ENCODE data around the gene TUFM.
"Not testable (repeated sequence)": the region's sequence is repeated elsewhere in the genome, so short reads cannot be mapped to it uniquely, and the experiment has no call there.

The TUFM gene

GRCh38 chr16:28874406-28874805 lies 28.3 kb upstream of the TUFM start:
- no peak overlapping the region for H3K4me3 ChIP-seq (ENCODE audit: low read depth, low read length)
- DNase-seq (ENCODE audit: low read depth): no peak
- TF ChIP-seq CTCF (IDR thresholded peaks at IDR 0.05; ENCODE audit: control insufficient read depth, extremely low read depth, insufficient read depth): no peak

GRCh38 chr16:28873543-28874201 lies 27.5 kb upstream of the TUFM start:
- no peak overlapping the region for H3K4me3 ChIP-seq (ENCODE audit: low read depth, low read length)
- peak; percentile 53 for TF ChIP-seq CTCF (IDR thresholded peaks at IDR 0.05; ENCODE audit: control insufficient read depth, extremely low read depth, insufficient read depth)
- no peak for DNase-seq (ENCODE audit: low read depth)

- no peak overlapping the region for H3K4me3 ChIP-seq (ENCODE audit: low read depth, low read length)
- DNase-seq (ENCODE audit: low read depth): no peak
- no peak for TF ChIP-seq CTCF (IDR thresholded peaks at IDR 0.05; ENCODE audit: control insufficient read depth, extremely low read depth, insufficient read depth)
Measured at GRCh38 chr16:28872952-28873351, 26.8 kb upstream of the TUFM start.

DNA sequence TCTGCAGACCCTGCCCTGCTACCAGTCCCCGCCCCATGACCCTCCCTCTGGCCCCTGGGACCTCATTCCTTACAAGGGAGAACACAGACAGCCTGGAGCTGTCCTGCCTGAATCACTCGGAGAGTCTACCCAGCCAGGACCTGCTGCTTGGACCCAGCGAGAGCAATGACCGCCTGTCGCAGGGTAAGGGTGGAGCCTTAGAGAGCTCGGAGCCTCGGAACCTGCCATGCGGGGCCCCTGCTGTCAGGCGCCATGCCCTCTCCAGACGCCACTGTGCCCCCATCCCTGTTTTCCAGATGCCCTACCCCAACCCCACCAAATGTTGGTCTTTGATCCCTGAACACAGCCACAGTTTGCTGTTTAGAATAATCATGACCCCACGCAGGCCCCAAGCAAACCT lies 23.1 kb upstream of the TUFM start:
- DNase-seq (ENCODE audit: low read depth): no peak
- no peak overlapping the region for H3K4me3 ChIP-seq (ENCODE audit: low read depth, low read length)
- no peak for TF ChIP-seq CTCF (IDR thresholded peaks at IDR 0.05; ENCODE audit: control insufficient read depth, extremely low read depth, insufficient read depth)

DNA sequence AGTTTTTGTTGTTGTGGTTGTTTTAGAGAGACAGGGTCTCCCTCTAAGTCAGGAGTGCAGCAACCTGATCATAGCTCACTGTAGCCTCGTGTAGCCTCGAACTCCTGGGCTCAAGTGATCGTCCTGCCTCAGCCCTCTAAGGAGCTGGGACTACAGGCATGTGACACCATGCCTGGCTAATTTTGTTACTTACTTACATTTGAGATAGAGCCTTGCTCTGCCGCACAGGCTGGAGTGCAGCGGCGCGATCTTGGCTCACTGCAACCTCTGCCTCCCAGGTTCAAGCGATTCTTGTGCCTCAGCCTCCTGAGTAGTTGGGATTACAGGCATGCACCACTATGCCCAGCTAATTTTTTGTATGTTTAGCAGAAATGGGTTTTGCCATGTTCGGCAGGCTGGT lies 21.5 kb upstream of the TUFM start:
- not testable (repeated sequence) for DNase-seq (ENCODE audit: low read depth); H3K4me3 ChIP-seq (ENCODE audit: low read depth, low read length)

- H3K4me3 ChIP-seq (ENCODE audit: low read depth, low read length): no peak overlapping the region
- no peak for DNase-seq (ENCODE audit: low read depth)
- TF ChIP-seq CTCF (IDR thresholded peaks at IDR 0.05; ENCODE audit: control insufficient read depth, extremely low read depth, insufficient read depth): no peak
Measured at GRCh38 chr16:28867241-28867640, 21.1 kb upstream of the TUFM start.

GRCh38 chr16:28866454-28866804 lies 20.3 kb upstream of the TUFM start:
- DNase-seq (ENCODE audit: low read depth): no peak
- TF ChIP-seq CTCF (IDR thresholded peaks at IDR 0.05; ENCODE audit: control insufficient read depth, extremely low read depth, insufficient read depth): no peak
- H3K4me3 ChIP-seq (ENCODE audit: low read depth, low read length): no peak overlapping the region
